GM12878 (cell line): ENCODE measurements around the gene COX19. TPM values are rescaled to one million over a fixed set of nuclear protein-coding genes. Genes with fewer than 3 reads are reported as not detected.

Experiments used
- ASH2L ChIP-seq: fragments of 300-600, 200-600 bp; sonication (generic); IDR thresholded peaks from 2 replicates; pipeline ENCODE4 v1.6.1; 2017; ENCODE audit warnings: low read depth, mild to moderate bottlenecking, borderline replicate concordance
- BHLHE40 ChIP-seq, 2 experiments: fragments of 450-650 bp in 1 of 2; IDR thresholded peaks; 2 replicates each; pipeline ENCODE4 v1.6.1; 2011 to 2017; ENCODE audit warnings: low read depth in 2 of 2, borderline replicate concordance in 1 of 2, improper control_type of control experiment in 1 of 2, low read length in 1 of 2, mild to moderate bottlenecking in 1 of 2
- CBX5 ChIP-seq: sonication (generic); IDR thresholded peaks from 2 replicates; pipeline ENCODE4 v1.6.1; 2016; ENCODE audit warnings: low read depth, moderate library complexity, mild to moderate bottlenecking, inconsistent platforms
- EZH2 ChIP-seq: IDR thresholded peaks from 2 replicates; pipeline ENCODE4 v1.6.1; 2012; ENCODE audit warnings: low read depth, mild to moderate bottlenecking, control low read depth, inconsistent platforms, low read length, borderline replicate concordance; ENCODE audit not compliant: control insufficient read depth
- FOXK2 ChIP-seq: fragments of 450-650 bp; IDR thresholded peaks from 2 replicates; pipeline ENCODE4 v1.6.1; 2017; ENCODE audit warnings: mild to moderate bottlenecking, moderate library complexity
- GATAD2B ChIP-seq: fragments of 450-650 bp; conservative IDR thresholded peaks from 2 replicates; pipeline ENCODE4 v1.6.1; 2017; ENCODE audit warnings: low read depth, mild to moderate bottlenecking, moderate library complexity
- HSF1 ChIP-seq: fragments of 150-350 bp; IDR thresholded peaks from 2 replicates; pipeline ENCODE4 v1.6.1; 2014; ENCODE audit warnings: mild to moderate bottlenecking, low read depth, low read length
- IRF5 ChIP-seq: fragments of 450-650 bp; IDR thresholded peaks from 2 replicates; pipeline ENCODE4 v1.6.1; 2017; ENCODE audit warnings: borderline replicate concordance
- JUNB ChIP-seq: IDR thresholded peaks from 2 replicates; pipeline ENCODE4 v1.6.1; 2016; ENCODE audit warnings: antibody characterized with exemption, mild to moderate bottlenecking
- MTA2 ChIP-seq: fragments of 450-650 bp; IDR thresholded peaks from 2 replicates; pipeline ENCODE4 v1.6.1; 2016; ENCODE audit warnings: low read depth, mild to moderate bottlenecking, moderate library complexity
- NFYA ChIP-seq: IDR thresholded peaks from 2 replicates; pipeline ENCODE4 v1.6.1; 2011; ENCODE audit warnings: low read depth, mild to moderate bottlenecking, low read length, improper control_type of control experiment, borderline replicate concordance
- NFYB ChIP-seq: IDR thresholded peaks from 2 replicates; pipeline ENCODE4 v1.6.1; 2011; ENCODE audit warnings: low read depth, mild to moderate bottlenecking, low read length, improper control_type of control experiment, moderate library complexity; ENCODE audit not compliant: insufficient read depth
- NR2C2 ChIP-seq: IDR thresholded peaks from 2 replicates; pipeline ENCODE4 v1.6.1; 2011; ENCODE audit warnings: borderline replicate concordance, low read depth; ENCODE audit not compliant: control insufficient read depth, insufficient read length
- PKNOX1 ChIP-seq: fragments of 450-650 bp; IDR thresholded peaks from 2 replicates; pipeline ENCODE4 v1.6.1; 2016; ENCODE audit warnings: mild to moderate bottlenecking
- POLR2AphosphoS2 ChIP-seq: IDR thresholded peaks from 2 replicates; pipeline ENCODE4 v1.6.1; 2011; ENCODE audit warnings: low read depth, mild to moderate bottlenecking, low read length, improper control_type of control experiment, moderate library complexity
- POLR2AphosphoS5 ChIP-seq: IDR thresholded peaks from 2 replicates; pipeline ENCODE4 v1.6.1; 2011; ENCODE audit warnings: mild to moderate bottlenecking, low read length, inconsistent platforms
- RELA ChIP-seq: fragments of 450-650 bp; IDR thresholded peaks from 2 replicates; pipeline ENCODE4 v1.8.0; 2014; ENCODE audit warnings: borderline replicate concordance; ENCODE audit not compliant: partially characterized antibody
- SIN3A ChIP-seq: IDR thresholded peaks from 2 replicates; pipeline ENCODE4 v1.6.1; 2012; ENCODE audit warnings: low read depth, low read length, improper control_type of control experiment
- WRNIP1 ChIP-seq: IDR thresholded peaks from 2 replicates; pipeline ENCODE4 v1.6.1; 2011; ENCODE audit warnings: low read depth, low read length, improper control_type of control experiment, borderline replicate concordance
- YY1 ChIP-seq: IDR thresholded peaks from 2 replicates; pipeline ENCODE4 v1.6.1; 2011; ENCODE audit warnings: low read depth, mild to moderate bottlenecking, low read length
- ZBTB40 ChIP-seq: fragments of 450-650 bp; IDR thresholded peaks from 2 replicates; pipeline ENCODE4 v1.6.1; 2016; ENCODE audit warnings: mild to moderate bottlenecking, moderate library complexity, borderline replicate concordance
- ZNF24 ChIP-seq: fragments of 450-650 bp; IDR thresholded peaks from 2 replicates; pipeline ENCODE4 v1.6.1; 2017; ENCODE audit warnings: antibody characterized with exemption, mild to moderate bottlenecking
- ZNF274 ChIP-seq: IDR thresholded peaks from one replicate; pipeline ENCODE4 v1.8.0; 2011; ENCODE audit not compliant: insufficient read length, insufficient read depth
- ZNF622 ChIP-seq: fragments of 450-650 bp; IDR thresholded peaks from 2 replicates; pipeline ENCODE4 v1.6.1; 2017; ENCODE audit warnings: mild to moderate bottlenecking, inconsistent platforms
- polyA plus RNA-seq, 11 experiments: library from polyadenylated mRNA; depleted of rRNA in 4 of 11; unstranded in 6 of 11; stranded (reverse) in 5 of 11; fragments of >200 nt; fragmentation: Nextera tagmentation in 4 of 11; fragmentation: Illumina TruSeq in 1 of 11; extraction: Ambion mirVana in 4 of 11; extraction: Trizol in 1 of 11; gene quantifications; 1 replicate in 1 of 11; 2 replicates in 10 of 11; pipeline versions ENCODE4 v1.2.1 to v1.2.3, GENCODE V29; 2011 to 2016; ENCODE audit warnings: inconsistent platforms in 2 of 11, missing spikeins in 2 of 11, low read depth in 1 of 11
- total RNA-seq, 4 experiments: library from RNA; depleted of rRNA in 3 of 4; stranded (reverse); fragments of >200 nt in 3 of 4; fragmentation: Illumina TruSeq in 1 of 4; extraction: Trizol in 1 of 4; gene quantifications; 2 replicates each; pipeline versions ENCODE4 v1.2.1 to v1.2.3, GENCODE V29; 2013 to 2021

Gene COX19
- total and polyA plus RNA-seq, 10 of the 15 experiments (the other 5 are each of a cell fraction or from before 2014, with no cell fraction given) = 3.7 to 17.9 (median 10.8) TPM

- TF ChIP-seq EZH2 = no peak
- TF ChIP-seq NFYA = no peak
- no peak; the same call in 1 of the 2 replicates for TF ChIP-seq PKNOX1
- TF ChIP-seq HSF1 = no peak
- no peak for TF ChIP-seq ASH2L
- peak; percentile 77 for TF ChIP-seq MTA2
- TF ChIP-seq ZNF274 = no peak
- no peak for TF ChIP-seq NR2C2
- TF ChIP-seq BHLHE40 (IDR thresholded peaks at IDR 0.05; ENCODE audit: borderline replicate concordance in 1 of 2, low read depth in 2 of 2, low read length in 1 of 2) = peak; percentile 72 to 85; a peak in 3 of 4 replicates
- TF ChIP-seq ZNF24 = peak; percentile 62; the same call in 1 of the 2 replicates
- no peak; the same call in 1 of the 2 replicates for TF ChIP-seq SIN3A
- no peak for TF ChIP-seq JUNB
- TF ChIP-seq WRNIP1 = no peak
- no peak for TF ChIP-seq ZNF622
- no peak for TF ChIP-seq FOXK2
- no peak for TF ChIP-seq ZBTB40
- TF ChIP-seq CBX5 = no peak
- peak; percentile 79 for TF ChIP-seq POLR2AphosphoS5
- TF ChIP-seq POLR2AphosphoS2 = peak; percentile 78
- peak; percentile 45; the same call in 1 of the 2 replicates for TF ChIP-seq YY1
- TF ChIP-seq GATAD2B = peak; percentile 100
- peak; percentile 53 for TF ChIP-seq RELA
- no peak for TF ChIP-seq IRF5
- no peak for TF ChIP-seq NFYB
Observed at GRCh38 chr7:1024331-1024841, 49.0 kb upstream of the COX19 start (continued).
